Kidney tubule cell (primary cell): ENCODE measurements around the gene ST6GALNAC1.

Source experiments
- DNase-seq: peaks from one replicate; pipeline ENCODE4 v3.0.0-alpha.2; 2018; ENCODE audit warnings: low spot score

The ST6GALNAC1 gene

DNA sequence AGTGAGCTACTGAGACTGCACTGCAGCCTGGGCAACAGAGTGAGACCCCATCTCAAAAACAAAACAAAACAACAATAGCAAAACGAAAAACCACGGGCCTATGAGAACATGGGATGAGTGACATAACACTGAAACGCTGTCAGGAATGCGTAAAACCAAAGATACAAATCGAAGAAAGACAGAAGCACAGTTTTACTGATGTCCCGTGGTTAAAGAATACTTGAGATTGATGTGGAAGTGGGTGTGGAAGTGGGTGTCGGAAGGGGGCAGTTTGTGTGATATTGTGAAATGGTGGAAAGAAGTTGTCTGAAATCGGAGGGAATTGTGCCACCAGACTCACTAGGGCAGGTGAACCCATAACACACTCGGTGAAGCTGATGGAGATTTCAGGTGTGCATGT is 67.4 kb downstream of the ST6GALNAC1 start:
- DNase-seq = no peak

DNA sequence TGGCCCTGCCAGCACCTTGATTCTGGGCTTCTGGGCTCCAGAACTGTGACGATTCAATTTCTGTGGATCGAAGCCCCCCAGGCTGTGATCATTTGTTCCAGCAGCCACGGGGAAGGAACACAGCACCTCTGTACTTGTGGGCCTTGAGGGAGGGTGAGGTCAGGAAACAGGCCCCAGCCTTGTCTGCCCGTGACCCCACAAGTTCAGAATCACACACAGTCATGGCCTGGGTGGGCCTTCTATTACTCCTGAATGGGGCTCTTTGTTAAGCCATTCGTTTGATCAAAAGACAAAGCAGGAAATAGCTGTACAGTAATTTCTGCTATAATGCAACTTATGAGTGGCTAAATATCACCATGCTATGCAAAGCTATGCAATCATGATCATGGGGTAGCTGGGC is 68.0 kb downstream of the ST6GALNAC1 start:
- no peak for DNase-seq
